Left forelimb (tissue), 1 donor: ENCODE measurements around the gene BEX4.
"Not testable (repeated sequence)": the region's sequence is repeated elsewhere in the genome, so short reads cannot be mapped to it uniquely, and the experiment has no call there.

Experiments
- DNase-seq: peaks from one replicate; pipeline ENCODE4 v3.0.0-alpha.2; 2018; ENCODE audit warnings: low spot score

The BEX4 gene

DNA sequence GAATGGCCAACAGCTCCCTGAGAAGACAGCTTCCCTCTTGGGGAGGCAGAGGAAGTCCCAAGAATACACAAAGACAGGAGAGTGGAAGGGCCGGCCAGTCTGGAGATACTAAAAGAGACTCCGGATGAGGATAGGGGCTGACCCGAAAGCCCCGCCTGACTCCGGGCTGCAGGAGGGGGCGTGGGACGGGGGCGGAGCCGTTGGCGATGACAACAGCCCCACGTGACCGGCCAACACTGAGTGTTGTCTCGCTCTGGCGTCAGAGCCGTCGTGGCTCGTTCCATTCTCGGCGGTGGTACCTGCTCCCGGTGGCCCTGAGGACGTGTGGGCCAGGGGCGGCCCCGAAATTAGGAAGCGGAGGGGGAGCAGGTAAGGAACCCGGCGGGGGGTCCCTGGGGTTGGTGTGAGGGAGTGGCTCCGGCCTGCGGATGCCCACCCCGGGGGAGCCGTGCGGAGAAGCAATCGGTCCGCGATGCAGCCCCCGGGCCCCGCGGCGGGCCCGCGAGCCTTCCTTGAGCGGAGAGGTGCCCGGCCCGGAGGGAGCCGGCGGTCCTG, at the start of gene BEX4:
TSS of gene BEX4 (plus strand) at position 239 of the 555 bp plus-strand sequence. CDS start 1,046 bp downstream, outside the sequence.
- peak; percentile 88 for DNase-seq

- no peak for DNase-seq
Observed at GRCh38 chrX:103170216-103170615, 44.7 kb upstream of the BEX4 start.

DNA sequence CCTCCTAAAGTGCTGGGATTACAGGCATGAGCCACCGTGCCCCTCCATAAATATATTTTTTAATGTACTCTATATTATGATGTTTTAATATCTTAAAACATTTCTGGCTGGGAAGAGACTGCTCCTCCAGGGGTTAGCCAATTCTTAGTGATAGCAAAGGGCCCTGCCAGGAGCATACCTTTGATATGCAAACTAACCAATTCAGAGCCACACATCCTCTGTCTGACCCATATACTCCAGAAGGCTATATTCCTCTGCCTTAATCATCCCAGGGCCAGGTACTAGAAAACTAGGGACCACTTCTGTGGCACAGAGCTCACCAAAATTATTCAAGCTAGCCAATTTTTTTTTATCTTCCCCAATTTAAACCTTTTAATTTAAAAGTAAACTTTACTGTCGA, 43.6 kb upstream of the BEX4 start:
- DNase-seq: no peak

DNA sequence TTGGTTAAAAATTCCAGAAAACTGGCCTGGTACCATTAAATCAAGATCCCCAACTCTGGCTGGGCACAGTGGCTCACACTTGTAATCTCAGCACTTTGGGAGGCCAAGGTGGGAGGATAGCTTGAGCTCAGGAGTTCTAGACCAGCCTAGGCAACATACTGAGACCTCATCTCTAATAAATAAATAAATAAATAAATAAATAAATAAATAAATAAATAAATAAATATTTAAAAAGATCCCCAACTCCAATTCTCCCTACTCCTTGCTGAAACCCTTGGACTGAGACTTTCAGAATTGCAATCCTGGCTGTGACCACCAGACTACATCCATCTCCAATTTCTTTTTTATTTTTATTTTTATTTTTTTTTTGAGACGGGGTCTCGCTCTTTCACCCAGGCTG, 39.7 kb upstream of the BEX4 start:
- not testable (repeated sequence) for DNase-seq

DNA sequence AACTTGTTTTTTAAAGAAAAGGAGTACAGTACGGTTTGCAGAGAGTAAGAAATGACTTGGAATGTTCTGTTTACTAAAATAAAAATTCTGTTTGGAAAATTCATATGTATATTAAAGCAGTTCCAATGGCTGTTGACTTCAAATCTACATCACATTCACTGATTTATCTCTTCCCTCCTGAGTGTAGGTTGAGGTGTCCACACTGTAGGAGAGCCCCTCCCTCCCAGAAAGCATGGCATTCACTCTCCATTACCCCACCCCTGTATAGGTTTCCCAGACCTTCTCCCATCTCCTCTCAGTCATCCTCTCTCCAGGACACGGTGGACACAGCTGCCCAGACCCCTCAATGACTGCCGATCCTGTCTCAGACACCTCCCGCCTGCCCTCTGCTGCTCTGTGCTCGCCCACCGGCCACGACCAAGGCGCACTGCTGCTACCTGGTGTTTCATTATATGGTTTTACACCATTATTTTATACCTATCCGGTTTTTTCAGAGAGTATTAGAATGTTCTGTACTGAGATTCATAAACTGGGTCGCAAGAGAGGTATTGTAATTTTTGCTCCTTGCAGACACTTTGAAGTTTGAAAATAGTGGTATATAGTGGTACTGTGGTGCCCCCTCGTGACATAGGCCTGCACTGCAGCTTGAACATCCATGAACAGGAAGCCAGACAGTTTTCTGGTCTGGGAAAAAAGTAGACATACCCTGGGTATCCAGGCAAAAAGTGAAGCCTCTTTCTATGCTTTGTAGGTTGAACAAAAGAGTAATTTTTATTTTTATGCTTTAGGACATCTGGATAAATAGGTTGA, 38.8 kb upstream of the BEX4 start:
- no peak for DNase-seq

DNA sequence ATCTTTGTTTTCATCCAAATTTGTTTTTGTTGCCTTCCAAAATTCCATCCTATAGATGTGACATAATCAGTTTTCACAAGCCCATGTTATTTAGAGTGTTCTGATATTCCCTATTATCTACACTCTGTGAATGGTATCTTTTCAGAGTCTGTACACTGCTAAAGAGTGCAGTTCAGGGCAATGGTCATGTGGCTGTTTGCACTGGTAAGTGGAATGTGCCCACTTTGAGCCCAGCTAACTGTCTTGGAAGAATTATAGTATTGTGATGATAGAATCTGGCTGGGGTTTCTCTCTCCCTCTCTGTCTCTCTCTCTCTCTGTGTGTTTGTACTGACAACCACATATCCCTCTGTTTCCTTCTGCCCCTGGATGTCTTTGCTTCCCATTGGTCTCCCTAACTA, 37.4 kb upstream of the BEX4 start:
- DNase-seq: no peak

DNA sequence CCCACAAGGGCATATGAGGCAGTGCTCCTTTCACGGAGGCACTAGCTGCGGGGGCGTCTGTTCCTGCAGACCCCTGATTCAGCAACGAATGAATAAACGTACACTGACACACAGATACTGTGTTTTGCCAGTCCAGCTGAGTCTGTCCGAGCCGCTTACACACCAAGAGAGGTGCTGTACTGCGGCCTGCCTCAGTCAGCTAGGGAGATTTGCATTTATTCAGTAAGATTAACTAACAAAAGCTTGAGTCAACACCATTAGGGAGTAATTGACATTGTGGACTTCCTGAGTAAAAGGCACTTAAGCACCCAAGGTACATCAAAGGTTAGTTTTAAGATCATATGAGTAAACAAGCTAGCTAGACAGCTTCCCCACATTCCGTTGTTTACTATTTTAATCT, 31.0 kb upstream of the BEX4 start:
- DNase-seq: no peak

GRCh38 chrX:103187953-103188475, 26.9 kb upstream of the BEX4 start:
- no peak for DNase-seq

GRCh38 chrX:103197721-103198306, 17.1 kb upstream of the BEX4 start:
- no peak for DNase-seq

DNA sequence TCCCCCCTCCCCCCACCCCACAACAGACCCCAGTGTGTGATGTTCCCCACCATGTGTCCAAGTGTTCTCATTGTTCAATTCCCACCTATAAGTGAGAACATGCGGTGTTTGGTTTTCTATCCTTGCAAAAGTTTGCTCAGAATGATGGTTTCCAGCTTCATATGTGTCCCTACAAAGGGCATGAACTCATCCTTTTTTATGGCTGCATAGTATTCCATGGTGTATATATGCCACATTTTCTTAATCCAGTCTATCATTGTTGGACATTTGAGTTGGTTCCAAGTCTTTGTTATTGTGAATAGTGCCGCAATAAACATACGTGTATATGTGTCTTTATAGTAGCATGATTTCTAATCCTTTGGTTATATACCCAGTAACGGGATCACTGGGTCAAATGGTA, 16.2 kb upstream of the BEX4 start:
- DNase-seq: not testable (repeated sequence)

GRCh38 chrX:103201041-103201440, 13.9 kb upstream of the BEX4 start:
- DNase-seq: no peak

- no peak for DNase-seq
Observed at GRCh38 chrX:103210056-103210455, 4.9 kb upstream of the BEX4 start.

- no peak for DNase-seq
Observed at GRCh38 chrX:103211012-103211715, 3.7 kb upstream of the BEX4 start.

GRCh38 chrX:103212749-103213457, 2.0 kb upstream of the BEX4 start:
- no peak for DNase-seq

GRCh38 chrX:103215425-103215991, 600 bp downstream of the BEX4 start:
- peak; percentile 68 for DNase-seq

DNA sequence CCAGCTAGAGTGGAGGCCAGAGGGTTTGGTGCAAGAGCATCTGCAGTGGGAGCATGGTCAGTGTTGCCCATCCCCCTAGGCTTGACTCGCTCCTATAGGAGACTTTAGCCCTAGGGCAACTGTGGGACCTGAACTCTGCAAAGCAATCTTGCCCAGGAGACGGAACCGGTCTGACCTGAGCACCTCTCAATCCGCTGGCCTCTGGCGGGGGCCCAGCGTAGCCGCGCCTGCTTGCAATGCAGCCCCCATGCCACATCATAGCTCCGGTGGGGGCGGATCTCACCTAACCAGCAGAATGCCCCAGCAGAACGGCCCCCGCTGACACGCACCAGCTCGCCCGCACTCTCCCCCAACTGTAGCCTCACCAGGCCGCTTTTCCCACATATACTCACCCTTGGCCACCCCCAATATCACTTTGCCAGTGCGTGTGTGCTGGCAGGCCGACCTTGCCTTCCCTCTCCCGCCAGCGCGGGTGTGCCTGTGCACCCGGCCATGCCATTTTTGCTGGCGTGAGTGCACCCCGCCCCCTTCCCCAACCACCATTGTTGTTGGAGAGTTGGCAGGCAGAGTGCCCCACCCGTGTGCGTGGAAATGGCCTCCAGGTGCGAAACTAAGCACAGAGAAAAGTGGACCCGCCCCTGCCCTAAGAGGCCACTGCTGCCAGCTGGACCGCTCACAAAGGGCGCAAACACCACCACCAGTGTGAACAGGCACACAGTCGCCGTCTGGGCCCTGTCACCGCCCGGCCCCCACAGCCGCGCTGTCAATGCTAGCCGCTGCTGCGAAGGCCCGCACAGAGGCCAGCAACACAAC, 5.8 kb downstream of the BEX4 start:
- DNase-seq: no peak

- not testable (repeated sequence) for DNase-seq
Observed at GRCh38 chrX:103225918-103226317, 11.0 kb downstream of the BEX4 start.

DNA sequence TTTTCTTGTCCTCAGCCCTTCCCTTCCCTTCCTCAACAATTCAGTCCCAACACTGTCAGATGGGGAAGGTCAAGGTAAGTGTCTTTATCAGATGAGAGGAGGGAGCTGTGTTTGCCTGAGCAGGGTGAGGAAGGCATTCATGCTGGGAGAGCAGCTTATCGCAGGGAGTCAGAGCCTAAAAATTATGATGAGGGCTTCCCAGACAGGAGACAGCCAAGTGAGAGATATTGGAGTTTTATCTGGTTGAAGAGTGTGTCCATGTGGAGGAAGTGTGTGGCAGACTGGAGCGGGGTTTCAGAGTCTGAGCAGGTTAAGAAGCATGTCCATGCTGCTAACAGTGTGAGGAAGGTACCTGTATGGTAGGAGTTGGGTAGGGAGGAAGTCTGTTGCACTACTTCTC, 18.4 kb downstream of the BEX4 start:
- no peak for DNase-seq

DNA sequence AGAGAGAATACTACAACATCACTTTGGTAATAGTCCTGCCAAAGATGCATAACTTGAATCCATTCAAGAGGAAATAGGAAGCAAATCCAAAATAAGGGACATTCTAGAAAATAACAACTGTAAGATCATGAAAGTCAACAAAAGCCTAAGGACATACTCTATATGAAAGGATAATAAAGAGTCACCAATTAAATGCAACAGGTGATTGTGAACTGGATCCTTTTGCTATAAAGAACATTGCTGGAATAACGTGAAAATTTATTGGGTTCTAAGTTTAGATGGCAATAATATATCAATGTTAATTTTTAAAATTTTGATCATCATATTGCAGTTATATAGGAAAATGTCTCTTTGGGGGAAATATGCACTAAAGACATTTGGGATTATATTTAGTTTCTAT, 20.0 kb downstream of the BEX4 start:
- DNase-seq: no peak

GRCh38 chrX:103235608-103236007, 20.7 kb downstream of the BEX4 start:
- not testable (repeated sequence) for DNase-seq

GRCh38 chrX:103236296-103236695, 21.4 kb downstream of the BEX4 start:
- DNase-seq: no peak
